GM21529 (cell line): ENCODE measurements around the gene MXRA7.

Source experiments
- ATAC-seq: cut with Tn5 transposase; IDR thresholded peaks from one replicate; pipeline ENCODE4 v1.9.1; 2021; ENCODE audit not compliant: unreplicated experiment

The MXRA7 gene

DNA sequence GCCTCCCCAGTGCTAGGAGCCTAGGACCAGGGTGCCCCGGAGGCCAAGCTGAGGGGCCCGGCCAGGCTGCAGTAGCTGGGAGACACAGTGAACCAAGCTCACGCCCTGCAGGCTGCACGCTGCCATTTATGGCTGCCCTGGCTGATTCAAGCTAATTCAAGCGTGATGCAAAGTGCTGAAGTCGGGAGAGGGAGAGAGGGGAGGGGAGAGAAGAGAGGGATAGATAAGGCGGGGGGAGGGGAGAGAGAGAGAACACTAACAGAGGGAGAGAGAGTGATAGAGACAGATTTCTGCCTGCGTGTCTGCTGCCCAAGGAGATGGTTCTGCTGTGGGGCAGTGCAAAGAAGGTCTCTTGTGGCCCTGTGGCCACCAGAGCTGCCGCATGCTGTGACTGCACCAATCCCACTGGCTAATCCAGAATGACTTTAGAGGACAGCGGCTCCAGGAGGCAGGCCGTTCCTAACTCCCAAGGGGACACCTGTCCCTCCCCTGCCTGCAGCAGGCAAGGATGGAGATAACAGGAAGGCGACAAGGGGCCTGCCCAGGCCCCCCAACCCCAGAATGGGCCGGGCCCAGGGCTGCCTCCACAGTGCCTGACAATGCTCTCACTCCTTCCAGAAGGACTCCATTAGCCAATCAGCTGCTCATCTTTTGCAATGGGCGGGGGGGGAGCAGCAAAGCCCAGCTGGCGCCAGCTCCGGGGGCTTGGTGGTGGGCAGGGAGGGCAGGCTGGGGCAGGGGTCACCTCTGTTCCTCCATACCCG lies 12.9 kb downstream of the MXRA7 start:
- ATAC-seq, result no peak

DNA sequence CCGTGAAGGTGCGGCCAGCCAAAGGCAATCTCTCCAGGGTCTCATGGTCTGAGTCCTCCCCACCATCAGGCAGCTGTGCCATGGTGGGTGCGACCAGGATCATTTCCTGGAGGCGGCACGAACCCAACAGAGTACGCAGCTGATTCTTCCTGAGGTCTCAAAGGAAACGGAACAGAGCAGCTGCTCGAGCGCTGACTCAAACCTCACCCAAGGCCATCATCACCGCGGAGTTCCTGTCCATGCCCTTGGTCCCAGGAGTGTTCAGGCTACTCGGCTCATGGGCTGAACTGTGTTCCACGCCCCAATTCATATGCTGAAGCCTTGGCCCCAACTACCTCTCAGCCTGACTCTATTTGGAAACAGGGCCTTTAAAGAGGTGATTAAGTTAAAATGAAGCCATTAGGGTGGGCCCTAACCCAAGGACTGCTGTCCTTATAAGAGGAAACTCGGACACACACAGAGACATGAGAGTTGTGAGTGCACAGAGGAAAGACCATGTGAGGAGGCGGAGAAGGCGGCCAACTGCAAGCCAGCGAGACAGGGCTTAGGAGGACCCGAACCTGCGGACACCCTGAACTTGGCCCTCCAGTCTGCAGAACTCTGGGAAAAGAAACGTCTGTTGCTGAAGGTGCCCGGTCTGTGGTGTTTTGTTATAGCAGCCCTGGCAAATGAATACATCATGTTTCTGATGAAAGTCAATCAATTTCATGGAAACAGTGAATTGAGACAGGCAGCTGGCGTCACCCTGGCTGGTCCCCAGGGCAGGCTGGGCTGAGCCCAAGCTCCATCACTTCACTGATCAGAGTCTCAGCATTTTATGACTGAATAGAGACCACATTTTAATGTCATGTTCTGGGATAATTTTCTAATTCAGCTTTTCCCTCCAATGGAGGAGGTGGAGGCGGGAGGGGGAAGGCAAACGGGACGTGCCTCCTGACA lies 13.7 kb downstream of the MXRA7 start:
- ATAC-seq, result peak; percentile 71

DNA sequence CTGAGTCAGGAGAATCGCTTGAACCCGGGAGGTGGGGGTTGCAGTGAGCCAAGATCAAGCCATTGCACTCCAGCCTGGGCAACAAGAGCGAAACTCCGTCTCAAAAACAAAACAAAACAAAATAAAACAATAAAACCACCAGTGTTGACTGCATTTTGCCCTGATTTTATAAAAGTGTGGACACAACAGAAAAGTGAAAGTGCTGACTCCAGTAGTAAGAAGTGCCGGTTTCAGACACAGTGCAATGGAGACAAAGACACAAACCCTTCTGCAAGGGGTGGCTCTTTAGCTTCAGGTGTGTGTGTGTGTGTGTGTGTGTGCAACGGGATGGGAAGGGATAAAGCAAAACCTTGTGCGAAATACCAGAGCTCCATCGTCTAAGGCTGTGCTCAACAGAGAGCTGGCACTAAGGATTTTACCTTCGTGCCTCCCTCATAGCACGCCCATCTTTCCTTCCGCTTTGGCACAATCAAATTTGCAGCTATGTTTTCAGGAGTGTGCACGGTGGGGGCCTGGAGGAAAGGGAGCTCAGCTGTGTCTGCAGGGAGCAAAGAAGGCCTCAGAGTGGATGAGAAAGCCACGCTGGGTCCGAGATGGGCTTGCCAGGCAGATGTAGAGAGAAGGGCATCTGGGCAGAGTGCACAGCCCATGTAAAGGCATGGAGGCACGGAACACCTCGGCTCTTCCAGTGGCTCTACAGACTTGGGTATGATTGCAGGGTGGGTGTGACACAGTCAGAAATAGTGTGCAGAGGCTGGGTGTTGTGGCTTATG lies 15.5 kb downstream of the MXRA7 start:
- no peak for ATAC-seq

DNA sequence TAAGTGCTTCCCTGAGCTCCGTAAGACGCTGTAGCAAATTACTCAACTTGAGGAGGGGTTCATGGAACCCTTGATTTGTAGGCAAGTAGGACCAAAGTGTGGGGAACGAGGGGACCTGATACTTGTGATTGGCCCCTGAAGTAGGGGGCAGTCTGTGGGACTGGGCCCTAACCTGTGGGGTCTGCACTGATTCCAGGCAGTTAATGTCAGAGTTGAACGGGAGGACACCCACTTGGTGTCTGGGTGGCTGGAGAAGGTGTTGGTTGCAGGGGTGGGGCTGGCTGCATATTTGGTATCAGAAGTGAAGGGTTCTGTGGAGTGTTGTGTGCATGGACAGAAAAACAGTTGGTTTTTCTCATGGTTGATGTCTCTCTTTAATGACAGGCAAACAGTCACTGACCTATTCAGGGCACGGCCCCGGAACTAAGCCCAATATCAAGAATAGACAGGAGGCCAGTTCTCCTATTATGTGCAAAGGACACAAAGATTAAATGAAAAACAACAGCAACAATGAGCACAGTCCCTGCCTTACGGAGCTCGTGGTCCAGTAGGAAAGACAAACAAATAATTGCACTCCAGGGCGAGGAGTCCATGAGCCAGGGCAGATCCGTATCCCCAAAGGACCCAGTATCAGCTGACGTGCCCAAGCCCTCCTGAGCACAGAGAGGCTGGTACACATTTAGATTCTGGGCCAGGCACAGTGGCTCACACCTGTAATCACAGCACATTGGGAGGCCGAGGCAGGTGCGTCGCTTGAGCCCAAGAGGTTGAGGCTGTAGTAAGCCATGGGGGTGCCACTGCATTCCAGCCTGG lies 19.2 kb downstream of the MXRA7 start:
- no peak for ATAC-seq

DNA sequence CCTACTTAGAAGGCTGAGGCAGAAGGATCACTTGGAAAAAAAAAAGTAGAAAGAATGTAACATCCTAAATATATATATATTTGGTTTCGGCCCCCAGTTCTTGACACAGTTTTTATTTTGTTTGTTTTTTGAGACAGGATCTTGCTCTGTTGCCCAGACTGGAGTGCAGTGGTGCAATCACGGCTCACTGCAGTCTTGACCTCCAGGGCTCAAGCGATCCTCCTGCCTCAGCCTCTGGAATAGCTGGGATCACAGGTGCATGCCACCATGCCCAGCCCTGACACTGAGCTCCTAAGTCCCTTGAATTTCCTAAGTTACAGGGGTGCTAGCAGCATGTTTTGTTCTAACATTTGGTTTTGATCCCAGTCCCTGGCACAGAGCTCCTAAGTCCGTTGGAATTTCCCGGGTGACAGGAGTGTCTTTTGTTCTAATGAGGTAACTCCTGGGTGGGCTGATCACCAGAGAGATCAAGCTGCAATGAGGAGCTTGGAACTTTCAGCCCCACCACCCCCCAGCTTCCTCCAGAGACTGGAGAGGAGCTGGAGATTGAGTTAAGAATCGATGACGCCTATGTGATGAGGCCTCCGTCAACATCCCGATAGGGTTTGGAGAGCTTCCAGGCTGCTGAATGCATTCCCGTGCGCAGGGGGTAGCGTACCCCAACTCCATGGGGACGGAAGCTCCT lies 20.0 kb downstream of the MXRA7 start:
- ATAC-seq, result no peak

DNA sequence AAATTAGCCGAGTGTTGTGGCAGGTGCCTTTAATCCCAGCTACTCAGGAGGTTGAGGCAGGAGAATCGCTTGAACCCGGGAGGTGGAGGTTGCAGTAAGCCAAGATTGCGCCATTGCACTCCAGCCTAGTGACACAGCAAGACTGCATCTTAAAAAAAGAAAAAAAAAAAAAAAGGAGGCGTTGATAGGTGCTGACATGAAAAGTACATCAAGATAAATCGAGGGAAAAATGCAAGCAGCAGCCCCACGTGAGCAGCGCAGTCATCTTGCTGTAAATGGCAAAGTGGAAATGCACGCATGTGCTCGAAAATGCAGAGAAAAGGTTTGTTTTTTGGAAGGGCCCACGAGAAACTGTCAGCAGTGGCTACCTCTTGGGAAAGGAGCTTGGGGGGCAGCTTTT lies 20.9 kb downstream of the MXRA7 start:
- no peak for ATAC-seq

DNA sequence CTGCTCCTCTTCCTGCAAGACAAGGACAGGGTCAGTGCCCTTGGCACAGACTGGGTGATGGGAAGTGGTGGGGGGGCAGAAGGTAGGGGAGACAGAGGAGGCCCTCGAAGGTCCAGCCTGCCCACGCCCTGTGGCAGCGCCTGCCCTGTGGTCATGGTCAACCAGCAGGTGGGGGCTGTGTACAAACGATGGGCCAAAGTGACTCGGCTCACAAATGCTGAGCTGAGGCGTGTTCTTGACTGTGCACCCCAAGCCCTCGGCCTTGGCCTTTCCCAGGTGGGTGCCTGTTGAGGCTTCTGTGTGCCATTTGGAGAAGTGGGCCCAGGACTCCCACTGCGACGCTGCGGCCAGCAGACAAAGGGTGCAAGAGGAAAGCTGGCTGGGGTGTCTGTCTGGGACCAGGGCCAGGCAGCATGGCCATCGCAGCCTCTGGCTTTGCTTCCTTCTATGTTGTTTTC lies 22.6 kb downstream of the MXRA7 start:
- no peak for ATAC-seq

DNA sequence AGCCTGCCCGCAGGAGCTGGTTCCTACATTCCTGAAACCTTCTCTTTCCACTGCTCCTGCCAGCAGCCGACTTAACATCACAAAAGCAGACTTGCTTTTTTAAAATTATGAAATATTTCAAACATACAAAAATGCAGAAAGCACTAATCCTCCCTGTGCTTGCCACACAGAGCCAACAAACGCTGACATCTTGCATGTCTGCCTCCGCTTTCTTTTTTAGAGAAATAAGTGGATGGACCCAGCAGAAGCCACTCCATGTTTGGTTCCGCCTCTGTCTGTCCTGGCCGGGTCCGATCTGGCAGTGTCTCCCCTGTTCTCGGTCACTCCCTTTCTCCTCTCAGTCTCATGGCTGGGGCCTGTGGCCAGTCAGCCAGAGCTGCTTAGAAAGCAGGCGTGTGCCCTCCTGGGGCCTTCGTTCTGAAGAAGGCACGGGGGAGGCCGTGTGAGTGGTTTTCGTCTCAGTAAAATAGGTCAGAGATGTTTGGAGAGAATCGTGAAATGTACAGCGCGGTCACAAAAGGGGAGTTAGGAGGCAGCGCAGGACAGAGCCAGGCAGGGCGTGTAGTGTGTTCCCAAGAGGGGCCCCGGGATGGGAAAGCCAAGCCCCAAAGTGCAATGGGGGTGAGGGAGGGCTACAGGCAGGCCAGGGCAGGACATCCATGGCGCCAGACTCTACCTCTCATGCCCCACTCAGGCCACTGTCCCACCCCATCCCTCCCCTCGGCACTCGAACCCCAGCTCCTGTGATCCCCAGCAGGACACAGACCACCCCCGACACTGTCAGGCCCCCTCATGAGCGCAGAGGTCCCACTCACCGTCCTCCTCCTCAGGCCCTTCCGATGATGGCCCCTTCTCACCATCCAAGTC lies 23.2 kb downstream of the MXRA7 start:
- no peak for ATAC-seq

DNA sequence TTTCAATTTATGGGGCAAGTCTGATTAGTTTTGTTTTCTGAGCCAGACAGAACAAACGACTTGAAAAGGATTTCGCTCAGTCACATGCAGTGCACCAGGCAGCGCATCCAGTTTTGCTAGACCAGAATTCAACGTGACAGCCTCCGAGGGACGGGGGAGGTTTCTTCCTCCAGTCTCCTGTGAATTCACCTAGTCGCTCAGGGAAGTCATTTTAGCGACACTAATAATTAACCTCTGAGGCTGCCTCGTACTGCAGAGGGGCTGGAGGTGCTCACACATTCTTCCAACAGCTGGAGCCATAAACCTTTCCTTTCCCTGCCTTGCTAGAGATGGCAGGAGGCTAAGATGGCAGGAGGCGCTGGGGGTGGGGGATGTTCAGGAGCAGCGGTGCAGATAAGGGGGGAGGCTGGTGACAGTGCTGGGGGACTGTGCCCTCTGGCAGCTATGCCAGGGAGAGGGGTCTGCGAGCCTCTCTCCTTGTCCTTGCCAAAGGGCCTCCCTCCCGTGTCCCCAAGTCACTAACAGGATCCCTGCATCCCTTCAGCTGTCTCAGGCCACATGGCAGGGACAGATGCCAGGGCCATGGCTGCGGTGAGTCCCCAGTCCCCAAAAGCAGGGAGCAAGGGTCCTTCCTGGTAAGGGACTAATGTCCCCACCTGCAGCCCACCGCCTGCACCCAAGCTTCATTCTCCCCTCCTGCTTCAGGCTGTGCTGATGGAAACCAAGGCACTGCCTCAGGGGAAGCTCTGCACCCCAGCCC lies 24.0 kb downstream of the MXRA7 start:
- no peak for ATAC-seq

DNA sequence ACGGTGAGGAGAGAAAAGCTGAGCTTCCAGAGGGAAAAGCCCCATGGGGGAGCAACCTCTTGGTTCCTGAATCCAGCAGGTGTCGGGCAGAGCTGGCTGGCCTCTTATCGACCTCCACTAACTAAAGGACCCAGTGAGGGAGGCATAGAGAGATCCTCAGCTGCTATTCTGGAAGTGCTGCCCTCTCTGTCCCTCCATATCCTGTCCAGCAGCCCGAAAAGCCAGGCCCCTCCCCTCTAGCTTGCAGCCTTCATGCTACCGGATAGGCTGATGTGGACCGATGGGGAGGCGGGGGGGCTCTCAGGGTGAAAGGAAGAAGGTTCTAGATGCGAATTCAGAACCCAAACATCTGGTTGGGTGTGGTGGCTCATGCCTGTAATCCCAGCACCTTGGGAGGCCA lies 24.9 kb downstream of the MXRA7 start:
- no peak for ATAC-seq

DNA sequence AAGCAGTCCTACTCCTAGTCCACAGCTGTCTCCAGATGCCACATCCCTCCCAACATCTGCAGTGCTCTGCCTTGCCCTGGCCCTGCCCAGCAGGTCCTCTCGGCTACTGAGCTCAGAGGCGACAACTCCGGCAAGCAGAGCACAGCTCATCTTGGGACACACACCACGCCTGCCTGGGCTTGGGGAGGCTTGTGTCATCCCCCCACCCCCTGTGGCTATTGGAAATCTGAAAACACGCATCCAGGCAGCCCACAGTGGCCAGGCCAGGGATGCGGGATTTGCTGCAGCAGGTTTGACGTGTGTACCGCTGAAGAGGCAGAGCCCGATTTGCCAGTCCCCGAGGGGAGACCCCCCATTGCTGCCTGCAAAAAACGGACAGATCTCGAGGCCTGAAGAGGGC lies 25.4 kb downstream of the MXRA7 start:
- ATAC-seq, result no peak

DNA sequence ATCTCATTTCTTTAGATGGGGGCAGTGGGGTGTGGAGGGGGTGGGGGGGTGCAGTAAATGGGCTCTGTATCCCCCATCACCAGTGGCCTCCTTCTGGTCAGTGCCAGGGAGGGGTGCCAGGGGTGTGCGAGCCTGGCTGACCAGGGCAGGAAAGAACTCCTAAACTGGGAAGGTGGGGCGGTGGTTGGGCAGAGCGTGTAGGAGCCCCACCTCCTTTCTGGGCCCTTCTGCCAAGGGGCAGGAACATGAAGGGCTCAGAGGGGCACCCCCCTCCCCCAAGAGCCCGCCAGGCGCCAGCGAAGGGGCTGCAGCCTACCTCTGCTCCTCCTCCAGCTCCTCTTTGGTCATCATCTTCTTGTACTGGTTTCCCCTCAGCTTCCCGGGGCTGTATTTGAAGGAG lies 26.0 kb downstream of the MXRA7 start:
- ATAC-seq, result no peak

DNA sequence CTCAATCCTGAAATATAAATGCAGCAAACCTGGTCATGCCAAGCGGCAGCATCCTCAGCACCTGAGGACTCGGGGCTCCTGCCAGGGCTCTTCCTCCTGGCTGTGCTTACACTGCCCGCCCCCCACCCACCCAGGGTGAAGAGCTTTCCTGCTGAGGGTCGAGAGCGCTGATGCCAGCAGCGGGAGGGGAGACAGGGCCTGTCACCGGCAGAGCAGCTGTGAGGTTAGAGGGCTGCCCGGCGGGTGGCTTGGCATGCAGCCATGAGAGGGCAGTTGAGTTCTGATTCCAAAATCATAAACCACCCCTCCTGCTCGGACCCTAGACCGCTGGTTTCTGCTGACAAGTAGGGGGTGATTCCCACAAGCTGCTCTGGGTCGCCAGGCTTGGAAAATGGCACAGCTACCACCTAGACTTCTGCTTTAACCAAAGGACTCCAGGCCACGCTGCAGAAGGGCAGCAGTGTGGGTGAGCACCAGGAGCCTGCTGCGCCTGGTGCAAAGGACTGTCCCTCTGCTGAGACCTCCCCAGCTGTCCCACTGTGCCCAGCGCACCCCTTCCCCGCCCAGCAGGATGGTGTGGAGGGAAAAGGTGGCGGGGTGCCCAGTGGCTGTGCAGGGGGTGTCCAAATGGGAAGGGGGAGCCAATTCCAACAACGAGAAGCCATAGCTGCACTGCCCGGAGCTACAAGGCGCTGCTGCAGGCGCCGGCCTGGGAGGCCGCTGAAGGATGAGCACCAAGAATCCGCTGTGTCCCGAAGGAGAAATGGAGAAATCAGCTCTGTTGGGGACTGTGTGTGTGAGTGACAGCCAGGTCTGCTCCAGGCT lies 26.6 kb downstream of the MXRA7 start:
- ATAC-seq, result no peak

DNA sequence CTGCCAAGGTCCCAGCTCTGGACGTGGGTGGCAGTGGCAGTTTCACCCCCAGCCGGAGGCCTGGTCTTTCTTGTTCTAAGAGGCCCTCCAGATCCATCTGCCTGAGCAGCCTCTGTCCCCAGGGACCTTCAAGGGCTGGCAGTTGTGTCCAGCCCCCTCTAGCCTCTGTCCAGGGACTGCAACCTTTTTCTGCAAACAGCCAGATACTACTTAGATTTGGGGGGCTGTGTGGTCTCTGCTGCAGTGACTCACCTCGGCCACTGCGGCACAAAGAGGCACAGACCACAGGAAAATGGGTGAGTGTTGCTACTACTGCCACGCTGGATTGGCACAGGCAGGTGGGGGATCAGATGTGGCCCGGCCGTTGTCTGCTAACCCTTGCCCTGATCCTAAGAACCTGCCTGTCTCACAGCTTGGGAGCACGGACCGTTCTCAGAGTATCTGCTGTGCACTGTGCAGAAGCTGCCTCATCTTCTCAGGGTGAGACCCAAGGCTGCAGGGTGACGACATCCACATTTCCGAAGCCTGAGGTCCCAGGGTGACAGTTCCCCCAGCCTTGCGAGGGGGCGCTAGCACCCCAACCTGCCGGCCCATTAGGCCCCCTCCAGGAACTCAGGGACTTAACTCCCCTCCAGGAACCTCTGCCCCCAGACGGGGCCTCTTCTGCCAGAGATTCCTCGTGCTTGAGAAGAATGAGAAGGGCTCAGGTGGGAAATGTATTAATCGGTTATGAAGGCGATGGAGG lies 27.6 kb downstream of the MXRA7 start:
- no peak for ATAC-seq

DNA sequence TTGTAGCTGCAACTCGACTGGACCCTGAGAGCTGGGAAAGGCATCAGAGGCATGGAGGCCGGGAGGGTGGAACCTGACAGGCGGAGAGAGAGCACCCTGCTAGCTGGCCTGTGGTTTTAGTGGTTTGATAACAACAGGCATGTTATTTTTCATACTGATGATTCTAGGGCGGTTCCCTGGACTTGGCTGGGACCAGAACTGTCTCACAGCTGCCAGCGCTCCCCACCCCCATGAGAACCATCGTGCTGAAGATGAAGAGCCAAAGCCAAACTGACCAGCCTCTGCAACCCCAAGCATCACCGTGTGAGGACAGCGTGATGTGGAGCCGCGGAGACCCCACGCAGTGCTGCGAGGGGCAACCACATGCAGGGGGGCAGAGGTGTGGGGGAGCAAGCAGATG lies 28.5 kb downstream of the MXRA7 start:
- no peak for ATAC-seq

DNA sequence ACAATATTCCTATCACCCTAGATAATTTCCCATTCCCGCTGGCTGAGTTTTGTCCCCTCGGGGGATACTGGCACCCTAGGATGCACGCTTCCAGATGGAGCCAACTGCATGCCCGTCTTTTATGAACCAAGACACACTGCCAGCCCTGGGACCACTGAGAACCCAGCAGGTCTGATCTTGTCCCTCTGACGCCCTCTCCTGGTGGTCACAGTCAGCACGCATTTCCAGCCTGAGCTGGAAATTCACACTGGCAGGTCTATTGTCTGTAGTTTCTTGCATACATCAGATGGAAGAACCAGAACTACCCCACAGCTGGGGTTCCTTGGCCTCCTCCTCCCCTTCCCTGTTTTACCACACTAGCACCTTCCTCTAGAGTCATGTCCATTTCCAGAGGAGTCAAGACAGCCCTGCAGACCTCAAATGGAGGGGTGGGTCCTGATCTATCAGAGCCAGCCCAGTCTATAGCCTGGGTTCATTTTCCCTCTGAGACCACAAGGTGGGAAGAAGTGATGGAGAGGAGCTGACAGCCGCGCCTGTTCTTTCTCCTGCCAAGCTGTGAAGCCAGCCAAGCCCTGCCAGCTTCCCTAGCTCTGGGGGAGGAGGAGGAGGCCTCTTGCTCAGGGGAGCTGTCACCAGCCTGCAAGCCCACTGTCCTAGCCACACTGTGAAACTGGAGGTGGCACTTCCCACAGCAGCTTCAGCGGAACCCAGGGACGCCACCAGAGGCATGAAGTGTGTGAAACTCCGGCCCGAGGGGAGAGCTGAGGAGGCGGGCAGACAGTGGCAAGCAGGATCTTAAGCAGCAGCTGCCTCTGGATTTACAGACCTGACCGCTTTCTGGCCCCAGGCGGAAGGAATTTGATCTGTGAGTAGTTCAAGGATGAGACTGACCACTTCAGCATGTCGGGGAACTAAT lies 29.3 kb downstream of the MXRA7 start:
- no peak for ATAC-seq
